Measurements from ENCODE around the gene CTCFL. TPM values are rescaled to one million over a fixed set of nuclear protein-coding genes. Genes with fewer than 3 reads are reported as not detected.

Gene CTCFL
- polyA plus RNA-seq, 1 donor from 2014 or later: not detected

- Histone ChIP-seq H3K36me3 (ENCODE audit: insufficient read depth, low read length) (no peaks in the 10 kb centered on the region), H3K27ac (ENCODE audit: low read length) (no peak overlapping the region)
- TF ChIP-seq POLR2AphosphoS5 (IDR thresholded peaks at IDR 0.05): no peak
- TF ChIP-seq REST (IDR thresholded peaks at IDR 0.05; ENCODE audit: borderline replicate concordance): no peak
- no peak for TF ChIP-seq EZH2 (IDR thresholded peaks at IDR 0.05; ENCODE audit: borderline replicate concordance, insufficient read depth, low read length, poor library complexity, severe bottlenecking)
- no peak for TF ChIP-seq RAD21 (conservative IDR thresholded peaks at IDR 0.05)
- TF ChIP-seq TAF1 (IDR thresholded peaks at IDR 0.05; ENCODE audit: low read depth): no peak
- no peak for TF ChIP-seq EP300 (conservative IDR thresholded peaks at IDR 0.05; ENCODE audit: poor library complexity, severe bottlenecking)
- TF ChIP-seq SMC3 (conservative IDR thresholded peaks at IDR 0.05; ENCODE audit: poor library complexity): no peak
- TF ChIP-seq, protein P1, sequence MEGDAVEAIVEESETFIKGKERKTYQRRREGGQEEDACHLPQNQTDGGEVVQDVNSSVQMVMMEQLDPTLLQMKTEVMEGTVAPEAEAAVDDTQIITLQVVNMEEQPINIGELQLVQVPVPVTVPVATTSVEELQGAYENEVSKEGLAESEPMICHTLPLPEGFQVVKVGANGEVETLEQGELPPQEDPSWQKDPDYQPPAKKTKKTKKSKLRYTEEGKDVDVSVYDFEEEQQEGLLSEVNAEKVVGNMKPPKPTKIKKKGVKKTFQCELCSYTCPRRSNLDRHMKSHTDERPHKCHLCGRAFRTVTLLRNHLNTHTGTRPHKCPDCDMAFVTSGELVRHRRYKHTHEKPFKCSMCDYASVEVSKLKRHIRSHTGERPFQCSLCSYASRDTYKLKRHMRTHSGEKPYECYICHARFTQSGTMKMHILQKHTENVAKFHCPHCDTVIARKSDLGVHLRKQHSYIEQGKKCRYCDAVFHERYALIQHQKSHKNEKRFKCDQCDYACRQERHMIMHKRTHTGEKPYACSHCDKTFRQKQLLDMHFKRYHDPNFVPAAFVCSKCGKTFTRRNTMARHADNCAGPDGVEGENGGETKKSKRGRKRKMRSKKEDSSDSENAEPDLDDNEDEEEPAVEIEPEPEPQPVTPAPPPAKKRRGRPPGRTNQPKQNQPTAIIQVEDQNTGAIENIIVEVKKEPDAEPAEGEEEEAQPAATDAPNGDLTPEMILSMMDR (IDR thresholded peaks at IDR 0.05; ENCODE audit: poor library complexity, severe bottlenecking): no peak
- no peak for TF ChIP-seq MXI1 (conservative IDR thresholded peaks at IDR 0.05; ENCODE audit: poor library complexity, severe bottlenecking)
These were observed 45.7 kb downstream of the CTCFL start for GRCh38 chr20:57479196-57479595.

GRCh38 chr20:57478176-57478575, 46.8 kb downstream of the CTCFL start:
- H3K9me3 ChIP-seq (ENCODE audit: low read length): no peaks in the 10 kb centered on the region
- H3F3A ChIP-seq (ENCODE audit: insufficient read depth, low read length, poor library complexity, severe bottlenecking): no peaks in the 10 kb centered on the region
- H3K27ac ChIP-seq (ENCODE audit: low read length): no peak overlapping the region
- H3K4me2 ChIP-seq (ENCODE audit: low read length): no peak overlapping the region
- no peaks in the 10 kb centered on the region for H3K36me3 ChIP-seq (ENCODE audit: insufficient read depth, low read length)
- no peak overlapping the region for H2AFZ ChIP-seq (ENCODE audit: low read depth, low read length)
- H3K4me3 ChIP-seq (ENCODE audit: low read length): no peak overlapping the region
- no peaks in the 10 kb centered on the region for H3K79me2 ChIP-seq (replicated peaks; ENCODE audit: insufficient read depth, low read length)
- H3K9ac ChIP-seq (ENCODE audit: low read length): no peak overlapping the region
- H3K9me2 ChIP-seq (ENCODE audit: insufficient read depth, low read length): no peaks in the 10 kb centered on the region
- TF ChIP-seq MXI1 (conservative IDR thresholded peaks at IDR 0.05; ENCODE audit: poor library complexity, severe bottlenecking) (no peak), EP300 (conservative IDR thresholded peaks at IDR 0.05; ENCODE audit: poor library complexity, severe bottlenecking) (no peak), TAF1 (IDR thresholded peaks at IDR 0.05; ENCODE audit: low read depth) (no peak), EZH2 (IDR thresholded peaks at IDR 0.05; ENCODE audit: borderline replicate concordance, insufficient read depth, low read length, poor library complexity, severe bottlenecking) (no peak), RAD21 (conservative IDR thresholded peaks at IDR 0.05) (no peak), POLR2AphosphoS5 (IDR thresholded peaks at IDR 0.05) (no peak), SMC3 (conservative IDR thresholded peaks at IDR 0.05; ENCODE audit: poor library complexity) (no peak), REST (IDR thresholded peaks at IDR 0.05; ENCODE audit: borderline replicate concordance) (no peak)
- TF ChIP-seq, protein P1 (IDR thresholded peaks at IDR 0.05; ENCODE audit: poor library complexity, severe bottlenecking): no peak
- no peaks in the 10 kb centered on the region for H3K27me3 ChIP-seq (ENCODE audit: insufficient read depth, low read depth, low read length)
- no peaks in the 10 kb centered on the region for H4K20me1 ChIP-seq (ENCODE audit: insufficient read depth)

More at GRCh38 chr20:57479196-57479595, 45.7 kb downstream of the CTCFL start:
- Histone ChIP-seq H3K27me3 (ENCODE audit: insufficient read depth, low read depth, low read length) (no peaks in the 10 kb centered on the region), H3K79me2 (replicated peaks; ENCODE audit: insufficient read depth, low read length) (no peaks in the 10 kb centered on the region), H3K9me3 (ENCODE audit: low read length) (no peaks in the 10 kb centered on the region), H3F3A (ENCODE audit: insufficient read depth, low read length, poor library complexity, severe bottlenecking) (no peaks in the 10 kb centered on the region), H2AFZ (ENCODE audit: low read depth, low read length) (no peak overlapping the region), H3K9ac (ENCODE audit: low read length) (no peak overlapping the region), H3K9me2 (ENCODE audit: insufficient read depth, low read length) (no peaks in the 10 kb centered on the region), H3K4me2 (ENCODE audit: low read length) (no peak overlapping the region), H4K20me1 (ENCODE audit: insufficient read depth) (no peaks in the 10 kb centered on the region), H3K4me3 (ENCODE audit: low read length) (no peak overlapping the region)

All from neural cell (in vitro differentiated cells).